Right lobe of liver (tissue), 4 donors: ENCODE measurements around the gene CDR2L.

ENCODE experiments used
- CTCF ChIP-seq, 4 donors: fragments of 200-600 bp in 3 of 4; fragments of 450-650 bp in 1 of 4; IDR thresholded peaks; one replicate each; pipeline versions ENCODE4 v1.5.1 to v1.8.0; 2016 to 2022; ENCODE audit warnings: antibody characterized with exemption in 4 of 4, mild to moderate bottlenecking in 2 of 4
- POLR2A ChIP-seq: fragments of 450-650 bp; IDR thresholded peaks from one replicate; pipeline ENCODE4 v1.6.1; 2017; ENCODE audit warnings: antibody characterized with exemption, mild to moderate bottlenecking
- donor health status: DM: no; HTN: no; CAD: no.
- donor health status: DM: no; HTN: no; CAD: no.
- donor health status: DM: no; HTN: yes; CAD: no.

- TF ChIP-seq CTCF (IDR thresholded peaks at IDR 0.05) (no peak), POLR2A (no peak)
These were observed 17.9 kb downstream of the CDR2L start for GRCh38 chr17:75005291-75005690.
